Measurements from ENCODE around the gene SLCO2B1.

Gene SLCO2B1

DNA sequence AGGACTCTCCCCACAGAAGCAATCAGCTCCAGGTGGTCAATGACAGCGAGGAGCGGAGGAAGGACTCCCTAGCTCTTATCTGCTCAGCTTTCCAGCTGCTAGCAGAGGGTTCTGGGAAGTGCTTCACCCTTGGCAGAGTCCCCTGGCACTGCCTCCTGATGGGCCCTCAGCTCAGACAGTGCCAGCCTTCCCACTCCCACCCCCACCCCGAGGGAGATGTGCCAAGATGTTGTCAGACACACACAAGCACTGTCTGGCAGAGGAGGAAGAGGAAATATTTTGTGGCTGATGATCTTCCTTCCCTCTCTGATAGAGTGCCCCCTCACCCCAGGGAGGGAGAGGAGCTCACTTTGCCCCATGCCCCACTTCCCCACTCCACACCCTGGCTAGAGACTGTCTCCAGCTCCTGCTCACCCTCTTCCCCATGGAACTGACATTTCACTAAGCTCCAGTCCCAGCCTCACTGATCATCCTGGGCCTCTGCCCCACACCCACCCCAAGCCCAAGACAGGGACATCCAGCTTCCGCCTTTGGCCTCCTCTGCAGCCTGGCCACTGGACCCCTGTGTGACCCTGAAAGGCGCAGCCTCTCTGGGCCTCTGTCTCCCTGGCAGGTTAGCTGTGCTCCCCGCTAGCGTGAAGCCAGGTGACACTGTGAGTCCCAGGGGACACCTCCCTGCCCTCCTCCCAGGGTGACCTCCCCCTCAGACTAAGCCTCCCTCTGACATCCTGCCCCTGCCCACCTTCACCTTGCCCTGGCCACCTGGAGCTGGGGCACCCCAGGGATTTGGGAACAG is 44.5 kb downstream of the SLCO2B1 start:
- DNase-seq: no peak

DNA sequence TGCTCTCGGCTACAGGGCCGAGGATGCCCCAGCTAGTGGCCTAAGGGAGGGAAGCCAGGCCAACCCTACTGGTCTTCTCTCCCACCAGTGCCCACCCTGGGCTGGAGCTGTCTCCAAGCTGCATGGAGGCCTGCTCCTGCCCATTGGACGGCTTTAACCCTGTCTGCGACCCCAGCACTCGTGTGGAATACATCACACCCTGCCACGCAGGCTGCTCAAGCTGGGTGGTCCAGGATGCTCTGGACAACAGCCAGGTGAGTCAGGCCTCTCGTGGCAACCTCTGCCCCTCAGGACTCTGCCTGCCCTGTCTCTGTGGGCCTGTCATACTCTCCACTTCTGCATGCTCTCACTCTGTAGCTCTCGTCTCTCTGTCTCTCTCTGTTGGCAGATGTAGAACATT is 45.5 kb downstream of the SLCO2B1 start:
- no peak for DNase-seq

DNA sequence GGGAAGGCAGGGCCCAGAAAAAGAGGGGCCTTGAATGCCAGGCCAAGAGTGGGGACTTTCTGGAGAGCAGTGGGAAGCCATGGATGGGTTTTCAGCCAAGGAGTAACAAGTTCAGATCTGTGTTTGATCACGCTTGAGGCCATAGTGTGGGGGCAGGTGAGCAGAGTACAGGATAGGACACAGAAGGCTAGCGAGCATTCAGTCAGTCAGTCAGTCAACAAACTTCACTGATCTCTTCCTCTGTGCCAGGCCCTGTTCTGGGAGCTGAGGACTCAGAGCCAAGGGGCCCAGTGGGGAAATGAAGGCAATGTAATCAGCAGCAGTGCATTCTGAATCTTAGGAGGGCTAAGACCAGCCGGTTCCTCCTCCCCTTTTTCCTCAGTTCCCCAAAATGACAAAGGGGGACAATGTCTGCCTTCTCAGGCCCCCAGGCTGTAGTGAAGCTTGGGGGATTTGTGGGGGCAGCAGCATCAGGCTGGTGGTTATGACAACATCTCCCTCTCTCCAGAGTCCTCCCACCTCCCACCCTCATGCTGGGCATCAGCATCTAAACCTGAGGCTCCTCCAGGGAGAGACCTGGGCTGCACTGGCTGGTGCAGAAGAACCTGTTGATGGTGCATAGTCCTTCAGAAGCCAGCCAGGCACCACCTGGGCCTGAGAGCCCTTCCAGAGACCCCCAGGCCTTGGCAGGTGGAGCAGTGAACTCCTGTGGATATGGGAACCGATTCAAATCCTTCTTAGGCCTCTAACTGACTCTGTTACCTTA is 46.8 kb downstream of the SLCO2B1 start:
- DNase-seq: no peak

DNA sequence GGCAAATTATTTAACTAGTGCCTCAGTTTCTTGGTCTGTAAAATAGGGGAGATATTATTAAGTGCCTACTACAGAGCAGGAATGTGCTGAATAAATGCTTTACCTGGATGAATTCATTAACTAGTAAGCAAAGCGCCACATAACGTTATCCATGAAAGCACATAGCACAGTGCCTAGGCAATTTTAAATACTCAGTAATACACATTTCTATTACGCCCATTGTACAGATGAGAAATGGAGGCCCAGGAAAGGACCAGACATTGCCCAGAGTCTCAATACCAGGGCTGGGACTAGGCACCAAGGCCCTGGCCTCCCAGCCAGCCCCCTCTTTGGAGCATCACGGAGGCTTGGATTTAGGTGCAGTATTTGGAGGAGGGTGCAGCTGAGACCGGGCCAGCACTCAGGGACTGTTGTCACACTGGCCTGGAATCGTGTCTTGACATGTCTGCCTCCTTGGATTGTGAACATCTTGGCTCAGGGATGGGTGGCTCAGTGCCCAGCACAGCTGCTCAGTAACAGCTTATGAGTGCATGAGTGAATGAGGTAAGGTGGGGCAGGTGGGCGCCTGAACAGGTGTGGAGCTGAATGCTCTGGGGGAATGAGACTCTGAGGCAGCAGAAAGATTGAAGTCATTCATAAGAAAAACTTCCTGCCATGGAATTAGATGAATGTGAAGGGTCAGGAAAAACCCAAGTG is 47.5 kb downstream of the SLCO2B1 start:
- DNase-seq: no peak

DNA sequence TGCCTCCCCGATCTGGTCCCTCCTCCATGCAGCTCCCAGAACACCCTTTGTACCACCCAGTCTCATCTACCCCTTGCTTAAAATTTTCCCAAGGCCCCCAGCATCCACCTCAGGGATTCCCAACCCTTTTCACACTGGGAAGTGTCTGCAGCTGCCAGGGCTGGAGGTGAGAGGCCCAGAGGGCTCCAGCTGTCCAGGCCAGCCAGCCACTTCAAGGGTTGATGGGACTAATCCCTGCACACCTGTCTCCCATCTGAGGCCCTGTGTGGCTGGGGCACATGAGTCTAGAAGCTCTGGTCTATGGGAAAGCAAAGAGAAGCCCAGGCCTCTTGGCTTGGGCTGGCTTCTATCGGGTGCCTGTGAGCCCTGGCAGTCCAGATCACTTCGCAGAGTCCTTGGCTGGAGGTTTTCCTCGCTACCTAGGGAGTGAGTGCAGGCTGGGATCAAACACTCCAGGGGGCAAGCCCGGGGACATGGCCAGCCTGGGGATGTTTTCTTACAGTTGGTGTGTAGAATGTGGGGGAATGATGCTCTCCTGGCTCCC is 48.6 kb downstream of the SLCO2B1 start:
- no peak for DNase-seq

DNA sequence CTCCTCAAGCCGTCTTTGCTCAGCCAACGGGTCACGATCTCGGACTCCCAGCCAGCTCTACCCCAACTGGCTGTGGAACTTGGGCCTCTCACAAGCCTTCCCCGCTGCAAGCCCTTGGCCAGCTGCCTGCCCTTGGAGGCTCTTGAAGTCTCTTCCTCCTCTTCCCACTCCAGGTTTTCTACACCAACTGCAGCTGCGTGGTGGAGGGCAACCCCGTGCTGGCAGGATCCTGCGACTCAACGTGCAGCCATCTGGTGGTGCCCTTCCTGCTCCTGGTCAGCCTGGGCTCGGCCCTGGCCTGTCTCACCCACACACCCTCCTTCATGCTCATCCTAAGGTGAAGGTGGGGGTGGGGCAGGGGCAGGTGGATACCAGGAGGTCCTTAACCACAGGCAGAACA is 49.1 kb downstream of the SLCO2B1 start:
- no peak for DNase-seq

DNA sequence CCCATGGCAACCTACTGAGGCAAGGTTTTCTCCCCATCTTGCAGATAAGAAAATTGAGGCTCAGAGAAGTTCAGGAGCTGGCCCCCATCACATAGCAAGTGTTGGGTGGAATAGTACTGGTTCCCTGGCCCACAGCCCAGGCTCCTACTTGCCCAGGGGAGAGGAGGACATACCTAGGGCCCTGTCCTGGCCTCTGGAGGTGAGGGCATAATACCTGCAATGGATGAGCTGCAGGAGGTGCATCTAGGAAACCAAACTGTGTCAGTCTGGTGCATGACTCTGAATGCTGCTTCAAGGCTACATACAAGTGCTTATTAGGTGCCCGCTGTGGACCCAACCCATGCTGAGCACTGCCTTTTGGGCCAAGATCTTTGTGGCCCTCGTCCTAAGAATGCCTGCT is 49.6 kb downstream of the SLCO2B1 start:
- DNase-seq: no peak

DNA sequence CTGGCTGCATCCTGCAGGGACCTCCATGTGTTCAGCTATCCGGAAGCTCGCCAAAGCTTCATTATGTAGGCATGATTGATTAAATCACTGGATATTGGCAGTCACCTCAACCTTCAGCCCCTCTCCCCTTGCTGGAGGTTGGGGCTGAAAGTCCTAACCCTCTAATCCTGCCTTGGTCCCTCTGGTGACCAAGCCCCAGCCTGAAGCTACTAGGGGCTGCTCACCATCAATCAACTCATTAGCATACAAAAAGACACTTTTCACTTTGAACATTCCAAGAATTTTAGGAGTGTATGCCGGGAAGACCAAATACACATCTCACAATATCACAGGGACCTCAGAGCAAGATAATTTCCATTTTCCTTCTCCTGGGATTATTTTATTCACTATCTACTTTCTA is 50.9 kb downstream of the SLCO2B1 start:
- no peak for DNase-seq

DNA sequence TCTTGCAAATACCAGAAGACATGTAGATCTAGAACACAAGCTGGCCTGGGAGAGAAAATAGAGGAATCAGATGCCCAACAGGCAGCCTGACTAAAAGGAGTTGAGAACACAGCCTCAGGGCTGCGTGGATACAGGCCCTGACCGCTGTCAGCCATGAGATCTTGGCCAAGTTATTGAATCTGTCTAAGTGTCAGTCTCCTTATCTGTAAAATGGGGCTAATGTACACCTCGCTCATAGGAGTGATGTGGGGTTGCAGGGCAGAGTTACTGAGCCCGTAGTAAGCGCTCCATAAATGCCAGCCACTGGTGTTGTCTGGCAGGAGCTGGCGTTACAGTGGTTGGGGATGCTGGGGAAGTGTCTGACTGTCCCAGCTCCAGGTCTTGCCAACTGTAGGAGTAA is 51.3 kb downstream of the SLCO2B1 start:
- DNase-seq: no peak

DNA sequence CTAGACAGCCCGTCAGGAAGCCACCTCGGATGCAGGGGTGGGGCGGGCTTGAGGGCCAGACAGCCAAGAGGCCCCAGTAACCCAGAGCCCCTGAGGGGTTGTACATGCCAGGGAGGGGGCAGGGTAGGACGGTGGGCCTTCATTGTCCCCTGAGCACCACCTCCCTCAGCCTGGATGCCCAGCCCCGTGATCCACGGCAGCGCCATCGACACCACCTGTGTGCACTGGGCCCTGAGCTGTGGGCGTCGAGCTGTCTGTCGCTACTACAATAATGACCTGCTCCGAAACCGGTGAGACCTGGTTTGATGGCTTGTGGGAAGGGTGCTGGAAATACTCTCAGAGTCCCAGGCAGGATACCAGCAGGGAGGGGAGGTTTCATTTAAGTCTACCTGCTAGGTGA is 52.2 kb downstream of the SLCO2B1 start:
- no peak for DNase-seq

DNA sequence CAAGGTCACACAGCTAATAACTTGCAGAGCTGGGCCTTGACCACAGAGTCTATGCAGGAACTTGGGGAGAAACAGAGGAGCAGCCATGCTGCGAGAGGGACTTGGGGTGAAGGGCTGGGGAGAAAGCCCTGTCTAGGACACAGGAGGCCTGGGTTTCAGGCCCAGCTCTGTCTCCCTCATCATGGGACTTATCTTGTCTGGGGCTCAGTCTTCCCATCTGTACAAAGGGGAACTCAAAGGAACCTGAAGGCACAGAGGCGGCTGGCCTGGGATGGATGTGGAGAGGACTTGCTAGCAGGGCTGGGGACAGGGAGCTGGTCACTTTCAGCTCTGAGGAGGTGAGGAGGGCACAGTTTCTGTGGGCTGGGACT is 52.7 kb downstream of the SLCO2B1 start:
- no peak for DNase-seq

DNA sequence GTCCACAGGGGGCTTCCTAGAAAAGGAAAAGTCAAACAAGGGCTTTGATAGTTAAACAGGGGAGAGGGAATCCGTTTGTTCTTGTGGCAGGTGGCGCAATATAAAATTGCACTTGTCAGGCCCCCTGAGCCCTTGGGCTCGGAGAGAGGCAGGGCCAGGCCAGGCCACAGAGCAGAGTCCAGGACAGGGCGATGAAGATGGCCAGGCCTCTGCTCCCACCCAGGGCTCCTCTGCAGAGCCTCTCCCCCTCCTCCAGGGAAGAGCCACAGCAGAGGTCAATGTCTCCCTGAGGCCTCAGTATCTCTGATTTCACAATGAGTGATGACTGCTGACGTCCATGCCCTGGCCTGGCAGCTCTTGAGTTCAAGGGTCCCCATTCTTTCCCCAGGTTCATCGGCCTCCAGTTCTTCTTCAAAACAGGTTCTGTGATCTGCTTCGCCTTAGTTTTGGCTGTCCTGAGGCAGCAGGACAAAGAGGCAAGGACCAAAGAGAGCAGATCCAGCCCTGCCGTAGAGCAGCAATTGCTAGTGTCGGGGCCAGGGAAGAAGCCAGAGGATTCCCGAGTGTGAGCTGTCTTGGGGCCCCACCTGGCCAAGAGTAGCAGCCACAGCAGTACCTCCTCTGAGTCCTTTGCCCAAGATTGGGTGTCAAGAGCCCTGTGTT is 53.2 kb downstream of the SLCO2B1 start:
- DNase-seq: no peak

DNA sequence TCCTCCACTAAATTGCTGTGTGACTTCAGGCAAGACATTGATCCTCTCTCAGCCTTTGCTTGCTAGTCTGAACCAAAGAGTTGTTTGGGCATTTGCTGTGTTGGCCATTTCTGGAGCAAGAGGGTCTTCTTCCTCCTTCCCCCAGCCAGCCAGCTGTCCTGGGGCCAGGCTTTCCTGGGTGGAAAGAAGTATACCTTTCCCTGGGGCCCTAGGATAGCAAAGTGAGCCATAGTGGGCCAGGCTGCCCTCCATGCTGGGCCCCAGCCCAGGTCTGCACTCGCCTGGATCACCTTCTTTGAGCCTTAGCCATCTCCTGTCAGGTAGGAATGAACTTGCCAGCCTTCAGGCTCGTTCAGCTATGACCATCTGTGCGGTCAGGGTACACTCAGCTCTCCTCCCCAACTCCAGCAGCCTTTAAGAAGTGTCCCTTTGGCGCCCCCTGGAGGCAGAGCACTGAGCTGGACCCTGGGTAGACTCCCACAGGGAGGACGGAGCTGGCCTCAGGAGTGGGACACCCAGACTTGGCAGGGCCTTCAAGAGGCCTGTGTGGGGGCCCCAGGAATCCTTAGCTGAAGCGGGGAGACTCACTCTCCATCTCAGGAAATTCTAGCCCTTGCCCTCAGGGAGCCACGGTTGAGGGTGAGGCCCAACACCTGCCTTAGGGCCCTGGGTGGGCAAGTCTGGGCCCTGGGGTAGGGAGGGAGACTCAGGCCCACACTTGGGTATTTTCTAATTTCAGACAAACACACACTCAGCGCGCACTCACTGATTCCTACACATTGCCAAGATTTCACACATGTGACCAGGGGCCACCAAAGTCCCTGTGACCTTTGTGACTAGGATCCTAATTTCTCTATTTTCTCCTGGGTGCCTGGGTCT is 54.0 kb downstream of the SLCO2B1 start:
- DNase-seq: peak; percentile 68 to 76 (median 74)

DNA sequence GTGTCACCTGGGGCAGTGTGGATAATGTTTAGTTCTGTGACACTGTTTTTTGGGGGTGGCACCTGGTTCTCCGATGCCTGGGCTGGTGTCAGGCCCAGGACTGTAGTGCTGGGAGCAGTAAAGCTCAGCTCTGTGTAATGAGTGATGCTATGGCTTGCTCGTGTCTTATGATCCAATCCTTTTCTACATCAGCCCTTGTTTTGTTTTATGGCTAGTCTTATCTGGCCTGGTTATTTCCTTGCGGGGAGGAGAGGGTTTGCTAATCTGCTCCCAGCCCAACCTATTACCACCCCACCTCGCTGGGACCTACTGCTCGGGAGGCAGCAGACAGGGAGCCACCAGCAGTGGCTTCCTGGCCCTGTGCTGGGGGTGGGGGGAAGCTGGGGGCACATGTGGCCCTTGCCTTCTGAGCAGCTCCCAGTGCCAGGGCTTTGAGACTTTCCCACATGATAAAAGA is 54.7 kb downstream of the SLCO2B1 start:
- no peak for DNase-seq

DNA sequence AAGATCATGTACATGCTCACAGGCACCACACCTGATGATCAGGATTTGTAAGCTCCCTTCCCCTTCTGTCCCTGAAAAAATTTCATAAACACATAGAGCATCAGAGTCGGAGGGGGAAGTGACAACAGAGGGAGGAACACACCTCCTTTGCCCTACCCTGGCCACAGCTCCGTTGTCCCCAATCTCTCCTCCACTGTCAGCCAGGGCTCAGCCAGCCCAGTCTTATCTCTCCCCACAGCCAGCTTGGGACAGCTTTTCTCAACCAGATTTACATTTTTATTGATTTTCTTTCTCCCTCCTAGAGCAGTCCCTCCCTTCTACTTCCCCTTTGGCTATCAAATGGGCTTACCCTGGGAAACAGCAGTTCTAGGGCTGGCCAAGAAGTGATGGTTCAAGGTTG is 57.5 kb downstream of the SLCO2B1 start:
- DNase-seq: no peak

DNA sequence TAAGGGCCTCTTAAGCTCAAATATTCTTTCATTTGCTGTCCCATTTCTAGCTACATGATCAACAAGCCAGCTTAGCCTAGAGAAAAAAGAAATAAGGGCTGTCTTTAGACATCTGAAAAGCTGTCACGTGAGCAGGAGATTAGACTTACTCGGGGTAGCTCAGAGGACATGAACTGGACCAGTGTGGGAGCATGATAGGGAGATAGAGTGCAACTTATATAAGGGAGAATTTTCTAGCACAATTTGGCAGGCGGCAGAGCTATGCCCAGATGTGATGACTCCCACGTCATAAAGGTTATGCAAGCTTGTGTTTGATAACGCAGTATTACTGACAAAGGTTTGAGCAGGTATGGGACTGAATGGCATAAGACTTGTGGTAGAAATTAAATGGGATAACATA is 61.5 kb downstream of the SLCO2B1 start:
- DNase-seq: no peak

DNA sequence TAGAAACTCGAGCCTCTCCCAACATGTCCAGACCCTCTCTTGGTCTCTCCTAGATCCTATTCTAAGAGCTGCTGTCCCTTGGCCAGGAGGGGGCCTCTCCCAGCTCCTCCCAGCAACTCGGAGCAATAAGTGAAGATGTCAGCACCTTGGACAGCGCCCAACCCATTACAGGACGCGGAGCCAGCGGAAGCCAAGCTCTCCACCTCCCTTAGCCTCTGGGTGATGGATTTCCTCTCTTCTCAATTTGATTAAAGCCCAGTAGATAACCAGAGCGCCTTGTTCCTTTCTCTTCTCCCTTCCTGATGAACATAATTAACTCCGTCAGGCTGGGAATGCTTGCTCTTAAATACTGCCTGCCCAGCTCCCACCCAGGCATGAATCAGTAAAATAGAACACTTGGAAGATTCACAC is 63.5 kb downstream of the SLCO2B1 start:
- DNase-seq: peak; percentile 25 to 71 (median 64)

DNA sequence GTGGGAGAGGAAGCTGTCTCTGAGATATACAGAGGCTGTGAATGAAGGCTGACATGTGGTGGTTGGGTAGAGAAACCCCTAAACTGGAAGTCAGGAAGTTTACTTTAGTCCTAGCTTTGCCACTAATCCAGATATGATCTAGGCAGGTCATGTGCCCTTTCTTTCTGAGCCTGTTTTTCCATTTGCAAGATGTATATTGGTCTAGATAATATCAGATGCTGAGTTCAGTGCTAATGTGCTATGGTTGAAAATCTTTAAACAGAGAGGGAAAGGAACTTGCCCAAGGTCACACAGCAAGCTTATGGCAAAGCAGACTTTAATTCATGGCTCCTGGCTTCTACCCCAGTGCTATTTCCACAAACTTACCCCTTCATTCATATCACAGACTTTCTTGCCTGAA is 63.9 kb downstream of the SLCO2B1 start:
- DNase-seq: no peak

DNA sequence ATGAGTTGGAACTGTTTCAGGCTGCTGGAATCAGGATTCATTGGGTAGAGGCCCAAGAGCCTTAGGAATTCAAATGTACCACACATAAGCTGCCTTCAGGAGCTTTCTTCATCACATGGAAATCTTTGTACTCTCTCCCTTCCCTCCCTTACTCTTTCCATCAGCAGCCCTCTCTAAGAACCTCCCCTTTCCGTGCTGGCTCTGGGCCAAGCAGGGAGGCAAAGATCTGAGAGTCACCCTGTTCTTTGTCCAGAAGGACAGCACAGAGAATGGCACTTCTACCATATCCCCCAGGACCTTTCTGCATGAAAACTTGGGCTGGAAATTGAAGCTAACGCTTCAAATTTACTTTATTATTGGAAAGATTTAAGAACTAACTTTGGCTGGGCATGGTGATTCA is 69.0 kb downstream of the SLCO2B1 start:
- DNase-seq: no peak

DNA sequence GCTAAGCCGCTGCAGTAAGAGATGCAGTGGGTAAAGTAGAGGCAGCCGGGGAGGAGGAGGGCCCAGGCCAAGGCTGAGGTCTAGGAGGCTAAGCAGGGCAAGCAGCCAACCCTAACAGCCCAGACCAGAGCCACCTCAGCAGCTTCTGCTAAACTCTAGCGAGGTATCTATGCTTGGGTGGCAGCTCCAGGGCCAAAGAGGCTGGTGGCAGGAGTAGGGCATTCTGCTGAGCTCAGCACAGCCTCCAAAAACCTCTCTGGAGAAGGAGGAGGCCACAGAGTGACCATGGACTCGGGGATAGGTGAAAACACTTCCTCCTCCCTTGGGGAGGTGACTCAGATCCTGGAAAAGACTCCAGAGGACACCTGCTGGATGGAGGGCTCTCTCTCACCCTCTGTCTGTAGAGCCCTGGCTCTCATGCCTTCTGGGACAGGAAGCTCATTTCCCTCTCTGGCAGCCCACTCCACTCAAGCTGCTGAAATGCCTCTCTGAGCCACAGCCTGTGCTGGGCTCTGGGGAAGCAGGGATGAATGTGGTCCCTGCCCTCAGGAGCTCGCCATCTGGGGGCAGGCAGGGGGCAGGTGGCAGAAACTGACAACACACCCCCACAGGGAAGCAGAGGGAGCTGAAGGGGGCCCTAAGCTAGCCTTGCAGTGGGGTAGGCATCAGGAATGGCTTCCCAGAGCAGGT is 73.2 kb downstream of the SLCO2B1 start:
- no peak for DNase-seq

DNA sequence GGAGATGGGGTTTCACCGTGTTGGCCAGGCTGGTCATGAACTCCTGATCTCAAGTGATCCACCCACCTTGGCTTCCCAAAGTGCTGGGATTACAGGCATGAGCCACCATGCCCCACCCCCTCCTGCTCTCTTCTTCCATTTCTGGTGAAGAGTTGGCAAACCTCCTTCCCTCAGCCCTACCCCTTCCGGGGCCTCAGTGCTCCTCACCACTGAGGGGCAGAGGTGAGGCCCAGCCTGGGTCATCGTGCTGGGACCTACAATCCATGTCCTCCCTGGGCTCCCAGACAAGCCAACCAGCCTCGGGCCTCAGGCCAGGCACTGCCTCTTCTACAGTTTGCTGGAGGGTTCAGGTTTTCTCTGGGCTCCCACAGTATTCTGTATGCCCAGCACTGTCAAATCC is 74.9 kb downstream of the SLCO2B1 start:
- DNase-seq: no peak

All from activated naive CD4-positive, alpha-beta T cell (primary cell).